PFSK-1 (cell line): ENCODE results near the gene THRB.

Experiments
- FOXP2 ChIP-seq: optimal IDR thresholded peaks from 2 replicates; pipeline ENCODE3; 2011; ENCODE audit warnings: borderline replicate concordance, control low read depth, inconsistent platforms; ENCODE audit not compliant: insufficient read depth; ENCODE audit errors: extremely low read length, extremely low read depth
- POLR2AphosphoS5 ChIP-seq: IDR thresholded peaks from 2 replicates; pipeline ENCODE4 v1.6.1; 2012; ENCODE audit warnings: low read depth, mild to moderate bottlenecking, control low read depth, low read length, moderate library complexity
- SIN3A ChIP-seq: IDR thresholded peaks from 2 replicates; pipeline ENCODE4 v1.6.1; 2012; ENCODE audit warnings: mild to moderate bottlenecking, low read length, moderate library complexity, borderline replicate concordance; ENCODE audit not compliant: insufficient read depth
- TAF1 ChIP-seq: IDR thresholded peaks from 2 replicates; pipeline ENCODE4 v1.6.1; 2012; ENCODE audit warnings: low read length, control low read depth, borderline replicate concordance; ENCODE audit not compliant: insufficient read depth
- TF ChIP-seq, protein P1 (sequence below), 2 experiments: IDR thresholded peaks; 2 replicates each; pipeline versions ENCODE4 v1.6.1 to v1.8.0; 2011 to 2012; ENCODE audit warnings: low read depth in 2 of 2, low read length in 2 of 2, control low read depth in 1 of 2, inconsistent platforms in 1 of 2, mild to moderate bottlenecking in 1 of 2, moderate library complexity in 1 of 2; ENCODE audit not compliant: insufficient read depth in 1 of 2

THRB gene

GRCh38 chr3:24451461-24452099 lies 43.1 kb downstream of the THRB start:
- TF ChIP-seq FOXP2: no peak
- TF ChIP-seq POLR2AphosphoS5: no peak
- no peak for TF ChIP-seq SIN3A
- TF ChIP-seq, protein P1, sequence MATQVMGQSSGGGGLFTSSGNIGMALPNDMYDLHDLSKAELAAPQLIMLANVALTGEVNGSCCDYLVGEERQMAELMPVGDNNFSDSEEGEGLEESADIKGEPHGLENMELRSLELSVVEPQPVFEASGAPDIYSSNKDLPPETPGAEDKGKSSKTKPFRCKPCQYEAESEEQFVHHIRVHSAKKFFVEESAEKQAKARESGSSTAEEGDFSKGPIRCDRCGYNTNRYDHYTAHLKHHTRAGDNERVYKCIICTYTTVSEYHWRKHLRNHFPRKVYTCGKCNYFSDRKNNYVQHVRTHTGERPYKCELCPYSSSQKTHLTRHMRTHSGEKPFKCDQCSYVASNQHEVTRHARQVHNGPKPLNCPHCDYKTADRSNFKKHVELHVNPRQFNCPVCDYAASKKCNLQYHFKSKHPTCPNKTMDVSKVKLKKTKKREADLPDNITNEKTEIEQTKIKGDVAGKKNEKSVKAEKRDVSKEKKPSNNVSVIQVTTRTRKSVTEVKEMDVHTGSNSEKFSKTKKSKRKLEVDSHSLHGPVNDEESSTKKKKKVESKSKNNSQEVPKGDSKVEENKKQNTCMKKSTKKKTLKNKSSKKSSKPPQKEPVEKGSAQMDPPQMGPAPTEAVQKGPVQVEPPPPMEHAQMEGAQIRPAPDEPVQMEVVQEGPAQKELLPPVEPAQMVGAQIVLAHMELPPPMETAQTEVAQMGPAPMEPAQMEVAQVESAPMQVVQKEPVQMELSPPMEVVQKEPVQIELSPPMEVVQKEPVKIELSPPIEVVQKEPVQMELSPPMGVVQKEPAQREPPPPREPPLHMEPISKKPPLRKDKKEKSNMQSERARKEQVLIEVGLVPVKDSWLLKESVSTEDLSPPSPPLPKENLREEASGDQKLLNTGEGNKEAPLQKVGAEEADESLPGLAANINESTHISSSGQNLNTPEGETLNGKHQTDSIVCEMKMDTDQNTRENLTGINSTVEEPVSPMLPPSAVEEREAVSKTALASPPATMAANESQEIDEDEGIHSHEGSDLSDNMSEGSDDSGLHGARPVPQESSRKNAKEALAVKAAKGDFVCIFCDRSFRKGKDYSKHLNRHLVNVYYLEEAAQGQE (IDR thresholded peaks at IDR 0.05; ENCODE audit: insufficient read depth in 1 of 2, low read depth in 2 of 2, low read length in 2 of 2): no peak
- no peak for TF ChIP-seq TAF1

DNA sequence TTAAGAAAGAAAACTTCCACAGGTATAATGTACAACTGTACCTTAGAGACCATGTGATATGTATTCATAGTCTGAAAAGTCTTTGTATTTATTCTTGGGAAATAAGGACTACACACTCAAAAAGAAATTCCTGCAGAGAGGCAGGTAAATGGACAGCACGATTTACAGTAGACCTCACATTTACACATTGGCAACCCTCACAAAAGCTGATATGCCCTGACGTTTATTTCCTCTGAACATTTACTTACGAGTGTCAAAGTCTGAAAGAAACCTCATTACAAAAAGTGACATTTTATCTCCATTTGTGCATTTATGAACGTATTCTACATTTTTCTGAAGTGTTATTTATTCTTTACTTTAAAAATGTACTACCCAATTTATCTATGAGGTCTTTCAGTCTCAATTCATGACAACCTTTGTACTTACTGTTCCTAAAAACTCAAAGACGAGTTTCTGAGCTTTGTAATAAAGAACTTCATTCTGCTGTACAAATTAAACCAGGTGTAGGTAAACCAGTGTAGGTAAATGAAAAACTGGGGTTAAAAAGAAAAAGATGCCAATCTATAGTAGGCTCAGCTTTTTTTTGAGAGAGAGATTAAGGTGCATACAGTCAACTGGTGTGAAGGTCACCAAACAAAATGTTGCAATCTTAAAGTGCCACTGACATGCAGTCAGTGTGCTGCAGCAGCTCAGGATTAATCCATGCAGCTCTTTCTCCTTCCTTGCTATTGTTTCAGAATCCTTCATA lies 44.3 kb downstream of the THRB start:
- TF ChIP-seq SIN3A: no peak
- no peak for TF ChIP-seq POLR2AphosphoS5

DNA sequence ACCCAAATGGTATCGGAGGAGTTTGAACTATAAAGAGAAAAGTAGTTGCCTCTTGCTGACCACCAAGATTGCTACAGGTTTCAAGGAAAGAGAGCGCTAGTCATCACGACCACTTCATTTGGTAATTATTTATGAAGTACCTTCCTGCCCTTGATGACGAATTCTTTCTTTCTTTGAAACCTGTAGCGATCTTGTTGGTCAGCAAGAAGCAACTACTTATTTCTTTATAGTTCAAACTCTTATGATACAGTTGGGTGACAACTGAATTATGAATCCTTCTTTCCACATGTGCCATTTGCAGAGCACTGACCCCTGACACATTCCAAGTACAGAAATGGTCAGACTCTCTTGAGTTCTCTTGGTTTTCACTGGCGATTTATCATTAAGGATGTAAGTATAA lies 46.8 kb downstream of the THRB start:
- TF ChIP-seq TAF1 (no peak), SIN3A (no peak)
- TF ChIP-seq, protein P1 (IDR thresholded peaks at IDR 0.05; ENCODE audit: insufficient read depth in 1 of 2, low read depth in 2 of 2, low read length in 2 of 2): no peak

DNA sequence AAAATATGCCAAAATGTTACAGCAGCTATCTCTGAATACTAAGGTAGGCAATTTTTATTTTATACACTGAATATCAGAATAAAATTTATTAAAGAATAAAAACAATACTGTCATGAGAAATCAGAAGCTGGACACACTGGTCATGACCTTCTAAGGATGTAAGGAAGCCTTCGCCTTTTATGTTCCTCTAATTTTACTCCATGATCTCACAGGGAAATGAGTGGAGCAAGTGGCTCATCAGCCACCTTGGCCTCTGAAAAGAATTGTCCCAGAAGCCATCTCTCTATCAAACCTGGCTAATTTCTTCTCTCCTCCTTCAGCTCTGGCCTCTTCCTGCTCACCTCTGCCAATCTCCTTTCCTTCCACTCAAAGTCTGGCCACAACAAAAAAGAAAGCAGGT lies 48.6 kb downstream of the THRB start:
- no peak for TF ChIP-seq POLR2AphosphoS5
- no peak for TF ChIP-seq TAF1
- no peak for TF ChIP-seq FOXP2
- no peak for TF ChIP-seq SIN3A
- TF ChIP-seq, protein P1 (IDR thresholded peaks at IDR 0.05; ENCODE audit: insufficient read depth in 1 of 2, low read depth in 2 of 2, low read length in 2 of 2): no peak

DNA sequence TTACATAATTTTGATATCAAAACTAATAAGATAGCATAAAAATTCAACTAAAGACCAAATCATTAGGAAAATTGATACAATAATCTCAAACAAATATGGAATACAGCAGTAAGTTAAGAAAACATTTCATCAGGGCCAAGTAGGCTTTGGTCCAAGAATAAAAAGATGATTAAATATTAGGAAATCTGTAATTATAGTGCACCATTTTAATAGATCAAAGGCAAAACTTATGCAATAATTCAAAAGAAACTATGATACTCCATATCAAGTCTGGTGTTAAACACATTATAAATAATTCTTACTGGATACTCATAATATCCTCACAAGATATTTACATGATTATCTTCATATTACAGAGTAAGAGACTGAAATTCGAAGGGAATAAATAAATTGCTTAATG lies 51.2 kb downstream of the THRB start:
- no peak for TF ChIP-seq TAF1
- no peak for TF ChIP-seq FOXP2
- TF ChIP-seq, protein P1 (IDR thresholded peaks at IDR 0.05; ENCODE audit: insufficient read depth in 1 of 2, low read depth in 2 of 2, low read length in 2 of 2): no peak
- TF ChIP-seq SIN3A: no peak
- no peak for TF ChIP-seq POLR2AphosphoS5
